SK-MEL-5 (cell line): ENCODE data around the gene UBAC2. TPM values are rescaled to one million over a fixed set of nuclear protein-coding genes. Genes with fewer than 3 reads are reported as not detected.

ENCODE experiments used
- DNase-seq: peaks from one replicate; pipeline ENCODE4 v3.0.0-alpha.2; 2016; ENCODE audit warnings: low read depth, low spot score
- in situ Hi-C: cut with HindIII; loops from 2 replicates; pipeline ENCODE4 v1.10.0; 2016; ENCODE audit warnings: low sequenced_read_pairs, high pct_unique_total_duplicates, low pct_unique_long_range_greater_than_20kb
- total RNA-seq: library from RNA; depleted of rRNA; stranded (reverse); fragments of >200 nt; shearing (Covaris generic); gene quantifications from 2 replicates; pipeline ENCODE4 v1.2.3, GENCODE V29; 2014

UBAC2 gene
- total RNA-seq, 1 experiment from 2014 or later, result 70.2 TPM

- no peak for DNase-seq
- in situ Hi-C loops, result no loop called here
These were observed 107.9 kb downstream of the UBAC2 start for GRCh38 chr13:99308471-99309087.

DNA sequence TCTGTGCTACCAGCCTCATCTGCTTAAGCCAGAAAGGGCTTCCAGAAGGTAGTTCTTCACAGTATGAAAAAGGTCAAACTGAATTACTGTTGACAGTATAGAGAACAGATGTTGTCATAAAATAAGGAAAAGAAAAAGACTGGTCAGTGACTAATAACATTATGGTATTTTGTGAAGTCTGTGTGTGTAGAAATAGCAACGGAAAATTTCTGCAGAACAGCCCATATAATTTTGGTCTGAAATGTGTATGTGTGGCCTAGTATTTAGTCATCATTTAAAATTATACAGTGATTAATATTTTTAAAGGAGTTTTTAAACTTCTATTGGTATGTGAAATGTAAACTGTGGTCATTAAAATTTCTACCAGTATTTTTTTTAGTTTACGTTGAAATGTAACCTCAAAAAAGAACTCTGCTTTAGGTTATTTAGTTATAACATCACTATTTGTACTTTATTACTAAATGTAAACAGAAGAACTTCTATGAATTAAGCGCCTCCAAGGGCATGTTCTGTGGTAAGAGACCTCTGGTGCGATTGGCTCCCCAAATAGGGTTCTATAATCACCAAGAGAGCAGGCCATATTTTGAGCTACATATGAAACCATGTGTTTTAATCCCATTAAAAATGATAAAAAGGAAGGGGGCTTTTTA lies 109.9 kb downstream of the UBAC2 start:
- in situ Hi-C loops, result no loop called here
- DNase-seq, result no peak

GRCh38 chr13:99311137-99311536 lies 110.5 kb downstream of the UBAC2 start:
- no peak for DNase-seq
- in situ Hi-C loops, result no loop called here

DNA sequence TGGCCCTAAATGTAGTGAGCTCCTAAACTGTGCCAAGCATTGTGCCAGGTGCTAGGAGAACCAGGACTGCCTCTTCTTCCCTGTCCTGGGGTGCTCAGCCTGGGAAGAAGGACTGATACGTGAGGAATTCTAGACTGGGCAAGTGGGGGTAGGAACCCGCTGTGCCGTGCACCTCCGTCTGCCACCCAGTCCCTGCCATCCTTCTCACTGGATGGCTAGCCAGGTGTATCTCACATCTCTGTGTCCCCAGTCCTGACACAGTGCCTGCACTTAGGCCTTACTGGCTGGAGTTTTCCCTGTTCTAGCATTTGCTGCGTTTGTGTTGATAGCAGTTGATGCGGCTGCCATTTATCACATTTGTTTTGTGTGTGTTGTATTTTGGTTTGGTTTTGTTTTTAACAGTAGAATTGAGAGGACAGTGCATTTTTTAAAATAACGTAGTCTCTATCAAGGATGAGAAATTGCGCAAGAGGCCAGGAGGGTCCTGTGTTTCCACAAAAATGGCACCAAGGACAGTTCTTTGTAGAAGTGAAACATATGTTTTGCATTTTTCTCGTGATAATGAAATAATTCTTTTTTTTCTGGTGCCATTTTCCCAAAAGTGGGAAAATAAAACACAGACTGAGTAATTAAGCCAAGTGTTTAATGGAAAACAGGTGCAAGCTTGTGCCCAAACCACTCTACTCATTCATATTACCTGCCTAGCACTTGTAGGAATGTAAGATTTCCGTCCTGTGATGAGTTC lies 111.3 kb downstream of the UBAC2 start:
- no peak for DNase-seq
- in situ Hi-C loops, result no loop called here

- DNase-seq, result no peak
- in situ Hi-C loops, result no loop called here
These were observed 111.8 kb downstream of the UBAC2 start for GRCh38 chr13:99312493-99312883.

- no peak for DNase-seq
- in situ Hi-C loops, result no loop called here
These were observed 112.8 kb downstream of the UBAC2 start for GRCh38 chr13:99313501-99313900.

GRCh38 chr13:99313941-99314340 lies 113.3 kb downstream of the UBAC2 start:
- in situ Hi-C loops, result no loop called here
- no peak for DNase-seq

DNA sequence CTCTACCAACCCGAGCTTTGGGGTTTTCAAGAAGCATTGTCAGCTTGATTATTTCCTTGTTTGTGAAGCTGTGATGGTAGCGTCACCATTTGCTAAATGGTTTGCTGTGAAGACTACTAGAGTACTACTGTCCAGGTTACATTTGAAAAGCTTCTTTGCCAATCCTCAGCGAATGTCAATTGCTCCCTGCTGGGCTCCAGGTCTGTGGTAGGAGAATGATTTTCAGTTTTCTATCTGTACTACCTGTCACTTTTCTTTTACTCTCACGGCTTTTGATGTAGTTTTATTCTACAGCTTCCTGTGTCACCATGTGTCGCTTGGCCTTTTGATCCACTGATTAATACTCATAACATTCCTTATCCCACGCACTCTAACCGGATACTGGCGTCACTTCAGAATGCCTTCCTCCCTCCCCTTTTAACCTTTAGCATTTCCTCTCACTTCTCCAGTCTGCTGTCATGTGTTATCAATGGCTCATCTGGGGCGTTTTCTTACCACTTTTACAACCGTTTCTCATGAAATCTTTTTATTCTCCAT lies 114.1 kb downstream of the UBAC2 start:
- DNase-seq, result no peak
- in situ Hi-C loops, result no loop called here

GRCh38 chr13:99315186-99315585 lies 114.5 kb downstream of the UBAC2 start:
- no peak for DNase-seq
- in situ Hi-C loops, result no loop called here

GRCh38 chr13:99316224-99316623 lies 115.6 kb downstream of the UBAC2 start:
- in situ Hi-C loops, result no loop called here
- DNase-seq, result no peak

DNA sequence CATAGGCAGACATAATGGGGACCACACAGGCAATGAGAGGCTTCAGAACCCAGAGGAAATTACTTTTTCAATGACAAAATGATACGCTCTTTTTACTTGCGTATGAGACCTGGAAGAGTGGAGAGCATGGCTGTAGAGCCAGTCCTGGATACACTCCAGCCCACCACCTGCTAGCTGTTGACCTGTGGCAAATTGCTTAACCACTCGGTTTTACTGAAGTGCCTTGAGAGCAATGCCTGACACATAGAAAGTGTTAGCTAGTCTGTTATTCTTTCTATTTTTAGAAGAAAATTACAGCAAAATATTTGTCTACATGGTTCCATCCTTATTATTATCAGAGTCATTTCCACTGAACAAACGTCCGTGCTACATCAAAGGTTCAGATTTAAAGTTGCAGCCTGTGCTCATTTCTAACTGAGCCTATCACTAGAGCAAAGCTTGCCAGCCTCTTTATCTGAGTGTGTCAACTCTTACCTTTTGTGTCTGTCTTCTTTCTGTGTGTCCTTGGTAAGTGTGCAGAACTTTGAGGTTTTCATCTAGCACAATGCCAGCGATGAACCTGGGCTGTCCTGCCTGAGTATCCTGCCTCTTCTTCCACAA lies 116.1 kb downstream of the UBAC2 start:
- in situ Hi-C loops, result no loop called here
- DNase-seq, result no peak

GRCh38 chr13:99320693-99321481 lies 120.2 kb downstream of the UBAC2 start:
- in situ Hi-C loops, result no loop called here
- DNase-seq, result peak; percentile 5

DNA sequence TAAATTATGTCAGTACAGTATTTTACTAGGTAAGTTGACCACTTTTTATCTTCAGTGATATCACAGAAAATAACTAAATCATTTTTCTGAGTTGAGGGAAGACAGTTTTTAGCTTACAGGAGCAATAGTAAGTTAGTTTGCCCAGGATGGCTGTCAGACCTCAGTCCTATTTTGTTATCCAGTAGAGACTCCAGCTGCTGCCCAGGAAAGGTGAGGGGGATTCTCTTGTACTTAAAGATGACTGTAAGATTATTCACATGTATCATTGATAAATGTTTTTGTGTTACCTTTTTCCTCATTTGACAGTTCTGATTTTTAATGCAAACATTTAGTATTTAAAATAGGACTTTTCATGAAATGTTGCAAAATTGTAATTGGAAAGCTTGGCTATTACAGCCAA lies 121.1 kb downstream of the UBAC2 start:
- in situ Hi-C loops, result no loop called here
- no peak for DNase-seq

- in situ Hi-C loops, result no loop called here
- no peak for DNase-seq
These were observed 121.8 kb downstream of the UBAC2 start for GRCh38 chr13:99322297-99323103.

DNA sequence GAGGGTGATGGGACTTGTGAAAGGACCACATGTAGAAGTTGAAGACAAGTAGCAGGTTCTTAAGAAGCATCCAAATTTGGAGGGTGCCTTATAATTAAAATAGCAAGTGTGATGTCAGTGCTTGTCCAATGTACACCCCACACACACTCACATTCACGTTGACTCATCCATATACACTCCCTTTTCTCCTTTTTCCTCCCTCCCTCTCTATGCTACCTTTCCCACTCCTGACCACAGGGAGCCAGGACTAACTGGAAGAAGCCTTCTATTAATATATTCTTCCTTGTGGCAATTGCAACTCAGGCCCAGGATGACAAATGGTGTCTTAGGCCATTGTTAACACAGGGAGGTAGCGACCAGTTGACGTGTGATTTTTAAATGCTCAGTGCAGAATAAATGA lies 122.8 kb downstream of the UBAC2 start:
- in situ Hi-C loops, result no loop called here
- DNase-seq, result no peak

DNA sequence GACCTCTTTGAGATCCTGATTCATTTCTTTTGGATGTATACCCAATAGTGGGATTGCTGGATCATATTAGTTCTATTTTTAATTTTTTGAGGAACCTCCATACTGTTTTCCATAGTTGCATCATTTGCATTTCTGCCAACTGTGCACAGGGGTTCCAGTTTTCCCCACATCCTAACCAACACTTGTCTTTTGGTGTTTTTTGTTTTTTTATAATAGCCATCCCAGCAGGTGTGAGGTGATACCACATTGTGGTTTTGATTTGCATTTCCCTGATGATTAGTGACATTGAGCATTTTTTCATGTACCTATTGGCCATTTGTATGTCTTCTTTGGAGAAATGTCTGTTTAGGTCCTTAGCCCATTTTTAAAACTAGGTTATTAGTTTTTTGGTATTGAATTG lies 125.4 kb downstream of the UBAC2 start:
- in situ Hi-C loops, result no loop called here
- no peak for DNase-seq

DNA sequence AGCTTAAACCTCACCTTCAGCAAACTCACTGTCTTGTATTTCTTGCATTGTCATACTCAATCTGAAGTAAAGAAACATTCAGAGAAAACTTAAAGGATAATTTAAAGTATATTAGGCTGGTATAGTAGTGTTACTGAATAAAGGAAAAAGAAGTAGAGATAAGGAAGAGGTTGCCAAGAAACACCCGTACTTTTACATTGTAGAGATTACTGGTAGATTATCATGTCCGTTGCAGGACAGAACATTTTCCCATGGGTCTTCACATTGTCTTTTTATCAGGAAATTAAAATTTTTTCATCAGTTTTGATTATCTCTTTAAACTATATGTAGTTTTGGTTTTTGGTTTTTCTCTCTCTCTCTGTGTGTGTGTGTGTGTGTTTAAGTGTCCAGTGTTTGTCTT lies 126.5 kb downstream of the UBAC2 start:
- DNase-seq, result no peak
- in situ Hi-C loops, result no loop called here
